Measurements from ENCODE around the gene GPR34. TPM values are rescaled to one million over a fixed set of nuclear protein-coding genes. Genes with fewer than 3 reads are reported as not detected.

Gene GPR34
- total and polyA plus RNA-seq, 9 of the 15 experiments (the other 6 are each of a cell fraction or from before 2014, with no cell fraction given): 0.13 TPM; not detected in 8

- Histone ChIP-seq H3K9me1 (ENCODE audit: control insufficient read depth, insufficient read depth, low read length) (no peaks in the 10 kb centered on the region), H3K9ac (ENCODE audit: insufficient read depth in 1 of 2, low read depth in 2 of 2, low read length in 2 of 2) (no peak overlapping the region), H3K4me1 (replicated peaks in 1 of 2; ENCODE audit: control insufficient read depth in 2 of 2, insufficient read depth in 2 of 2, low read length in 2 of 2) (no peaks in the 10 kb centered on the region), H2AFZ (ENCODE audit: low read depth, low read length) (no peak overlapping the region), H3K79me2 (ENCODE audit: control insufficient read depth, insufficient read depth, low read length) (no peaks in the 10 kb centered on the region), H4K20me1 (replicated peaks; ENCODE audit: control insufficient read depth, insufficient read depth, low read length) (no peaks in the 10 kb centered on the region), H3K4me2 (ENCODE audit: insufficient read depth, low read length) (no peak overlapping the region), H3K4me3 (no peak overlapping the region), H3K27ac (ENCODE audit: extremely low read depth, low read depth, low read length) (no peak overlapping the region), H3K27me3 (ENCODE audit: control insufficient read depth in 2 of 2, insufficient read depth in 2 of 2, low read length in 2 of 2) (no peaks in the 10 kb centered on the region), H3K36me3 (ENCODE audit: control insufficient read depth, insufficient read depth, low read length) (no peaks in the 10 kb centered on the region), H3K9me3 (replicated peaks; ENCODE audit: control insufficient read depth, insufficient read depth, low read depth, low read length) (no peaks in the 10 kb centered on the region)
- ATAC-seq: no peak
- TF ChIP-seq RBM22 (IDR thresholded peaks at IDR 0.05; ENCODE audit: low read depth, low read length, poor library complexity, severe bottlenecking) (no peak), CEBPB (tag; IDR thresholded peaks at IDR 0.05) (peak; percentile 63)
- 14% methylated on average over 4 of the region's 4 CpGs for WGBS (ENCODE audit: insufficient coverage, low coverage, missing lambda C conversion rate)
- no TSS peak for BruUV-seq (replicated peaks)
- intact Hi-C loops (cut with micrococcal nuclease) (no loop called here), in situ Hi-C loops (cut with MboI) (no loop called here)
- DNase-seq (ENCODE audit: extremely low read depth in 1 of 4, low spot score in 3 of 4): no peak
- no peak for FAIRE-seq
- ChIA-PET POLR2A (no interaction called here), CTCF (ENCODE audit: low intra/inter-chr PET ratio) (no interaction called here)
These were observed 35.6 kb upstream of the GPR34 start for GRCh38 chrX:41653125-41653524.

GRCh38 chrX:41655101-41655500 lies 33.7 kb upstream of the GPR34 start:
- H3K27ac ChIP-seq (ENCODE audit: extremely low read depth, low read depth, low read length): no peak overlapping the region
- no TSS peak for BruUV-seq (replicated peaks)
- TF ChIP-seq BCL6 (CRISPR knock-in tag; IDR thresholded peaks at IDR 0.05) (no peak), ZBED1 (IDR thresholded peaks at IDR 0.05) (no peak), STAT6 (CRISPR knock-in tag; IDR thresholded peaks at IDR 0.05) (no peak), ZNF696 (CRISPR knock-in tag; conservative IDR thresholded peaks at IDR 0.05) (no peak), SMARCE1 (IDR thresholded peaks at IDR 0.05) (no peak), SIN3B (IDR thresholded peaks at IDR 0.05; ENCODE audit: low read depth) (no peak), ZBTB12 (CRISPR knock-in tag; IDR thresholded peaks at IDR 0.05) (no peak)
- H3K9me1 ChIP-seq (ENCODE audit: control insufficient read depth, insufficient read depth, low read length): no peaks in the 10 kb centered on the region
- H4K20me1 ChIP-seq (replicated peaks; ENCODE audit: control insufficient read depth, insufficient read depth, low read length): no peaks in the 10 kb centered on the region
- H3K27me3 ChIP-seq (ENCODE audit: control insufficient read depth in 2 of 2, insufficient read depth in 2 of 2, low read length in 2 of 2): no peaks in the 10 kb centered on the region
- H3K4me2 ChIP-seq (ENCODE audit: insufficient read depth, low read length): no peak overlapping the region
- no peaks in the 10 kb centered on the region for H3K4me1 ChIP-seq (replicated peaks in 1 of 2; ENCODE audit: control insufficient read depth in 2 of 2, insufficient read depth in 2 of 2, low read length in 2 of 2)
- in situ Hi-C loops (cut with MboI): no loop called here
- FAIRE-seq (no peak), ATAC-seq (no peak), DNase-seq (ENCODE audit: extremely low read depth in 1 of 4, low spot score in 3 of 4) (no peak)
- no peaks in the 10 kb centered on the region for H3K79me2 ChIP-seq (ENCODE audit: control insufficient read depth, insufficient read depth, low read length)
- H3K9ac ChIP-seq (ENCODE audit: insufficient read depth in 1 of 2, low read depth in 2 of 2, low read length in 2 of 2): no peak overlapping the region
- no peak overlapping the region for H3K4me3 ChIP-seq
- WGBS (ENCODE audit: insufficient coverage, low coverage, missing lambda C conversion rate): 37% methylated on average over 4 of the region's 4 CpGs
- H3K36me3 ChIP-seq (ENCODE audit: control insufficient read depth, insufficient read depth, low read length): no peaks in the 10 kb centered on the region
- no peak overlapping the region for H2AFZ ChIP-seq (ENCODE audit: low read depth, low read length)
- POLR2A ChIA-PET: no interaction called here
- H3K9me3 ChIP-seq (replicated peaks; ENCODE audit: control insufficient read depth, insufficient read depth, low read depth, low read length): no peaks in the 10 kb centered on the region
- CTCF ChIA-PET (ENCODE audit: low intra/inter-chr PET ratio): no interaction called here
- intact Hi-C loops (cut with micrococcal nuclease): no loop called here

Measured in K562 (cell line).